ENCODE measurements around the gene PTPN20.

PTPN20 gene

GRCh38 chr10:47035171-47035818, 124.1 kb downstream of the PTPN20 start:
- no peak for DNase-seq (ENCODE audit: low read depth)

- no peak for DNase-seq (ENCODE audit: low read depth)
Observed at GRCh38 chr10:47035819-47036337, 124.7 kb downstream of the PTPN20 start.

- no peak for DNase-seq (ENCODE audit: low read depth)
Observed at GRCh38 chr10:47036771-47037170, 125.5 kb downstream of the PTPN20 start.

GRCh38 chr10:47037654-47038425, 126.6 kb downstream of the PTPN20 start:
- no peak for DNase-seq (ENCODE audit: low read depth)

GRCh38 chr10:47038881-47039561, 127.8 kb downstream of the PTPN20 start:
- no peak for DNase-seq (ENCODE audit: low read depth)

- no peak for DNase-seq (ENCODE audit: low read depth)
Observed at GRCh38 chr10:47039562-47039913, 128.3 kb downstream of the PTPN20 start.

GRCh38 chr10:47040041-47040491, 128.8 kb downstream of the PTPN20 start:
- DNase-seq (ENCODE audit: low read depth): no peak

- no peak for DNase-seq (ENCODE audit: low read depth)
Observed at GRCh38 chr10:47040681-47041080, 129.5 kb downstream of the PTPN20 start.

- no peak for DNase-seq (ENCODE audit: low read depth)
Observed at GRCh38 chr10:47041396-47042198, 130.4 kb downstream of the PTPN20 start.

GRCh38 chr10:47042199-47042473, 130.9 kb downstream of the PTPN20 start:
- DNase-seq (ENCODE audit: low read depth): no peak

GRCh38 chr10:47042780-47043750, 131.8 kb downstream of the PTPN20 start:
- no peak for DNase-seq (ENCODE audit: low read depth)

- no peak for DNase-seq (ENCODE audit: low read depth)
Observed at GRCh38 chr10:47043928-47044538, 132.8 kb downstream of the PTPN20 start.

GRCh38 chr10:47044741-47045140, 133.5 kb downstream of the PTPN20 start:
- no peak for DNase-seq (ENCODE audit: low read depth)

GRCh38 chr10:47045331-47045861, 134.2 kb downstream of the PTPN20 start:
- DNase-seq (ENCODE audit: low read depth): no peak

- DNase-seq (ENCODE audit: low read depth): no peak
Observed at GRCh38 chr10:47046321-47047126, 135.3 kb downstream of the PTPN20 start.

- no peak for DNase-seq (ENCODE audit: low read depth)
Observed at GRCh38 chr10:47047127-47047504, 135.9 kb downstream of the PTPN20 start.

GRCh38 chr10:47047577-47048525, 136.6 kb downstream of the PTPN20 start:
- peak; percentile 55 for DNase-seq (ENCODE audit: low read depth)

GRCh38 chr10:47048526-47048905, 137.3 kb downstream of the PTPN20 start:
- DNase-seq (ENCODE audit: low read depth): no peak
